Measurements from ENCODE around the gene IFI35.
A peak's percentile ranks its signal among the peaks of the same experiment; 100 is the strongest.
"Not testable (repeated sequence)": the region's sequence is repeated elsewhere in the genome, so short reads cannot be mapped to it uniquely, and the experiment has no call there.

IFI35 gene

DNA sequence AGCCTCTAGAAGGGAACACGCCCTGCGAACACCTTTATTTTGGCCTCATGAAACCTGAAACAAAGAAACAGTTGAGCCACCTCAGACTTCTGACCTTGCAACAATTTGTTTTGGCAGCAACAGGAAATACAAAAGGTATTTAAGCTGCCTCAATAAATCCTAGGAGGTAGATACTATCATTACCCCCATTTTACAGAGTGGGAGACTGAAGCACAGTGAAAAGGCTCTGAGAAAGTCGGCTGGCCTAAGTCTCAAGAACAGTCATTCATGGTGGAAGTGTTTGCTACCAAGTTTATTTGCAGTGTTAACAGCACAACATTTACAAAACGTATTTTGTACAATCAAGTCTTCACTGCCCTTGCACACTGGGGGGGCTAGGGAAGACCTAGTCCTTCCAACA, 37.4 kb downstream of the IFI35 start:
- H3K27ac ChIP-seq (replicated peaks): no peak overlapping the region
- H3K4me3 ChIP-seq (replicated peaks; ENCODE audit: insufficient read depth, low read length): no peak overlapping the region
- no peaks in the 10 kb centered on the region for H3K27me3 ChIP-seq (ENCODE audit: insufficient read depth, poor library complexity, severe bottlenecking)
- TF ChIP-seq, protein P1, sequence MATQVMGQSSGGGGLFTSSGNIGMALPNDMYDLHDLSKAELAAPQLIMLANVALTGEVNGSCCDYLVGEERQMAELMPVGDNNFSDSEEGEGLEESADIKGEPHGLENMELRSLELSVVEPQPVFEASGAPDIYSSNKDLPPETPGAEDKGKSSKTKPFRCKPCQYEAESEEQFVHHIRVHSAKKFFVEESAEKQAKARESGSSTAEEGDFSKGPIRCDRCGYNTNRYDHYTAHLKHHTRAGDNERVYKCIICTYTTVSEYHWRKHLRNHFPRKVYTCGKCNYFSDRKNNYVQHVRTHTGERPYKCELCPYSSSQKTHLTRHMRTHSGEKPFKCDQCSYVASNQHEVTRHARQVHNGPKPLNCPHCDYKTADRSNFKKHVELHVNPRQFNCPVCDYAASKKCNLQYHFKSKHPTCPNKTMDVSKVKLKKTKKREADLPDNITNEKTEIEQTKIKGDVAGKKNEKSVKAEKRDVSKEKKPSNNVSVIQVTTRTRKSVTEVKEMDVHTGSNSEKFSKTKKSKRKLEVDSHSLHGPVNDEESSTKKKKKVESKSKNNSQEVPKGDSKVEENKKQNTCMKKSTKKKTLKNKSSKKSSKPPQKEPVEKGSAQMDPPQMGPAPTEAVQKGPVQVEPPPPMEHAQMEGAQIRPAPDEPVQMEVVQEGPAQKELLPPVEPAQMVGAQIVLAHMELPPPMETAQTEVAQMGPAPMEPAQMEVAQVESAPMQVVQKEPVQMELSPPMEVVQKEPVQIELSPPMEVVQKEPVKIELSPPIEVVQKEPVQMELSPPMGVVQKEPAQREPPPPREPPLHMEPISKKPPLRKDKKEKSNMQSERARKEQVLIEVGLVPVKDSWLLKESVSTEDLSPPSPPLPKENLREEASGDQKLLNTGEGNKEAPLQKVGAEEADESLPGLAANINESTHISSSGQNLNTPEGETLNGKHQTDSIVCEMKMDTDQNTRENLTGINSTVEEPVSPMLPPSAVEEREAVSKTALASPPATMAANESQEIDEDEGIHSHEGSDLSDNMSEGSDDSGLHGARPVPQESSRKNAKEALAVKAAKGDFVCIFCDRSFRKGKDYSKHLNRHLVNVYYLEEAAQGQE (IDR thresholded peaks at IDR 0.05; ENCODE audit: insufficient replicate concordance, low read depth): no peak
- TF ChIP-seq, protein P2, sequence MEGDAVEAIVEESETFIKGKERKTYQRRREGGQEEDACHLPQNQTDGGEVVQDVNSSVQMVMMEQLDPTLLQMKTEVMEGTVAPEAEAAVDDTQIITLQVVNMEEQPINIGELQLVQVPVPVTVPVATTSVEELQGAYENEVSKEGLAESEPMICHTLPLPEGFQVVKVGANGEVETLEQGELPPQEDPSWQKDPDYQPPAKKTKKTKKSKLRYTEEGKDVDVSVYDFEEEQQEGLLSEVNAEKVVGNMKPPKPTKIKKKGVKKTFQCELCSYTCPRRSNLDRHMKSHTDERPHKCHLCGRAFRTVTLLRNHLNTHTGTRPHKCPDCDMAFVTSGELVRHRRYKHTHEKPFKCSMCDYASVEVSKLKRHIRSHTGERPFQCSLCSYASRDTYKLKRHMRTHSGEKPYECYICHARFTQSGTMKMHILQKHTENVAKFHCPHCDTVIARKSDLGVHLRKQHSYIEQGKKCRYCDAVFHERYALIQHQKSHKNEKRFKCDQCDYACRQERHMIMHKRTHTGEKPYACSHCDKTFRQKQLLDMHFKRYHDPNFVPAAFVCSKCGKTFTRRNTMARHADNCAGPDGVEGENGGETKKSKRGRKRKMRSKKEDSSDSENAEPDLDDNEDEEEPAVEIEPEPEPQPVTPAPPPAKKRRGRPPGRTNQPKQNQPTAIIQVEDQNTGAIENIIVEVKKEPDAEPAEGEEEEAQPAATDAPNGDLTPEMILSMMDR (IDR thresholded peaks at IDR 0.05; ENCODE audit: insufficient read depth, low read length): no peak
- TF ChIP-seq GABPA (IDR thresholded peaks at IDR 0.05; ENCODE audit: low read depth) (no peak), POLR2AphosphoS5 (IDR thresholded peaks at IDR 0.05; ENCODE audit: low read depth) (no peak), SPI1 (IDR thresholded peaks at IDR 0.05; ENCODE audit: borderline replicate concordance, low read depth) (no peak)
- DNase-seq (ENCODE audit: low read depth in 1 of 2, low spot score in 1 of 2): no peak

DNA sequence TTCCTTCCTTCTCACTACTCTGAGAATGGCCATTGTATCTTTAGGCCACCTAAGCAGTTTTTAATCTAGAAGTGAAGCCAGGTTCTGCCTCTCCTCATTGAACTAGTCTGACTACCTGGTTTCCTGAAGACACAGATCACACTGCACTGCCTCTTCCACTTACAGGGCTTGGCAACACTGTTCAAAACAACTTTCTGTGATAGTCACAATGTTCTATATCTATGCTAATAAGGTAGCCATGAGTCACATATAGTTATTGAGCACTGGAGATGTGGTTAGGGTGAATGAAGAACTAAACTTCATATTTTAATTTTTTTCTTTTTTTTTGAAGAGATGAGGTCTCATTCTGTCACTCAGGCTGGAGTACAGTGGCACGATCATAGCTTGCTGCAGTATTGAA, 45.4 kb downstream of the IFI35 start:
- 0 out of 2 replicates have a peak overlapping the region, but pooled peaks have one; percentile 11 for H3K27ac ChIP-seq (replicated peaks)
- no peaks in the 10 kb centered on the region for H3K27me3 ChIP-seq (ENCODE audit: insufficient read depth, poor library complexity, severe bottlenecking)
- H3K4me3 ChIP-seq (replicated peaks; ENCODE audit: insufficient read depth, low read length): no peak overlapping the region
- TF ChIP-seq, protein P2 (IDR thresholded peaks at IDR 0.05; ENCODE audit: insufficient read depth, low read length): no peak
- TF ChIP-seq SPI1 (IDR thresholded peaks at IDR 0.05; ENCODE audit: borderline replicate concordance, low read depth): no peak
- TF ChIP-seq GABPA (IDR thresholded peaks at IDR 0.05; ENCODE audit: low read depth): no peak
- DNase-seq (ENCODE audit: low read depth in 1 of 2, low spot score in 1 of 2): no peak

- H3K27ac ChIP-seq (replicated peaks); H3K4me3 ChIP-seq (replicated peaks; ENCODE audit: insufficient read depth, low read length); H3K27me3 ChIP-seq (ENCODE audit: insufficient read depth, poor library complexity, severe bottlenecking); DNase-seq (ENCODE audit: low read depth in 1 of 2, low spot score in 1 of 2): not testable (repeated sequence)
Observed at GRCh38 chr17:43053008-43053407, 46.4 kb downstream of the IFI35 start.

- DNase-seq (ENCODE audit: low read depth in 1 of 2, low spot score in 1 of 2): no peak
- H3K4me3 ChIP-seq (replicated peaks; ENCODE audit: insufficient read depth, low read length): no peak overlapping the region
- H3K27ac ChIP-seq (replicated peaks): no peak overlapping the region
- no peaks in the 10 kb centered on the region for H3K27me3 ChIP-seq (ENCODE audit: insufficient read depth, poor library complexity, severe bottlenecking)
- TF ChIP-seq, protein P2 (IDR thresholded peaks at IDR 0.05; ENCODE audit: insufficient read depth, low read length): no peak
- TF ChIP-seq POLR2AphosphoS5 (IDR thresholded peaks at IDR 0.05; ENCODE audit: low read depth) (no peak), SPI1 (IDR thresholded peaks at IDR 0.05; ENCODE audit: borderline replicate concordance, low read depth) (no peak), GABPA (IDR thresholded peaks at IDR 0.05; ENCODE audit: low read depth) (no peak)
- TF ChIP-seq, protein P1 (IDR thresholded peaks at IDR 0.05; ENCODE audit: insufficient replicate concordance, low read depth): no peak
Observed at GRCh38 chr17:43056051-43056450, 49.5 kb downstream of the IFI35 start.
